Mononuclear cell (primary cell): ENCODE data around the gene GATA5. TPM values are rescaled to one million over a fixed set of nuclear protein-coding genes. Genes with fewer than 3 reads are reported as not detected.

Experiments used
- H3K27me3 ChIP-seq: 2 replicates; pipeline ENCODE4 v1.6.0; 2011; ENCODE audit warnings: low read length, control low read depth; ENCODE audit not compliant: insufficient read depth
- H3K4me1 ChIP-seq: 2 replicates; pipeline ENCODE4 v1.5.1; 2011; ENCODE audit warnings: mild to moderate bottlenecking, low read length, control low read depth; ENCODE audit not compliant: insufficient read depth
- H3K4me3 ChIP-seq: 2 replicates; pipeline ENCODE4 v1.5.1; 2011; ENCODE audit warnings: mild to moderate bottlenecking, low read length, moderate library complexity
- H3K9me3 ChIP-seq: 2 replicates; pipeline ENCODE4 v1.5.1; 2011; ENCODE audit warnings: low read depth, mild to moderate bottlenecking, control low read depth, low read length
- total RNA-seq: library from RNA; depleted of rRNA; stranded (reverse); fragments of >200 nt; gene quantifications from one replicate; pipeline ENCODE4 v1.2.3, GENCODE V29; 2012

Gene GATA5
- total RNA-seq, 1 donor = not detected

- Histone ChIP-seq H3K4me1 (no peaks in the 10 kb centered on the region), H3K9me3 (no peaks in the 10 kb centered on the region), H3K27me3 (peaks cover 25% of the 10 kb centered on the region), H3K4me3 (no peak overlapping the region)
Observed at GRCh38 chr20:62485701-62486089, 9.9 kb upstream of the GATA5 start.

- Histone ChIP-seq H3K4me1 (no peaks in the 10 kb centered on the region), H3K4me3 (no peak overlapping the region), H3K27me3 (peaks cover 25% of the 10 kb centered on the region), H3K9me3 (no peaks in the 10 kb centered on the region)
Observed at GRCh38 chr20:62485062-62485700, 9.4 kb upstream of the GATA5 start.

GRCh38 chr20:62484478-62484877 is 8.7 kb upstream of the GATA5 start:
- H3K4me1 ChIP-seq = no peaks in the 10 kb centered on the region
- H3K4me3 ChIP-seq = no peak overlapping the region
- H3K27me3 ChIP-seq = peaks cover 26% of the 10 kb centered on the region
- H3K9me3 ChIP-seq = no peaks in the 10 kb centered on the region

- Histone ChIP-seq H3K27me3 (peaks cover 32% of the 10 kb centered on the region), H3K9me3 (no peaks in the 10 kb centered on the region), H3K4me3 (no peak overlapping the region)
Observed at GRCh38 chr20:62483613-62484458, 8.0 kb upstream of the GATA5 start.

GRCh38 chr20:62482974-62483373 is 7.2 kb upstream of the GATA5 start:
- Histone ChIP-seq H3K27me3 (peaks cover 41% of the 10 kb centered on the region), H3K4me1 (no peaks in the 10 kb centered on the region), H3K9me3 (no peaks in the 10 kb centered on the region), H3K4me3 (no peak overlapping the region)

More at GRCh38 chr20:62483613-62484458, 8.0 kb upstream of the GATA5 start:
- no peaks in the 10 kb centered on the region for H3K4me1 ChIP-seq

GRCh38 chr20:62482146-62482809 is 6.5 kb upstream of the GATA5 start:
- Histone ChIP-seq H3K4me1 (no peaks in the 10 kb centered on the region), H3K4me3 (no peak overlapping the region), H3K9me3 (no peaks in the 10 kb centered on the region), H3K27me3 (peaks cover 47% of the 10 kb centered on the region)

GRCh38 chr20:62481425-62482145 is 5.8 kb upstream of the GATA5 start:
- Histone ChIP-seq H3K4me3 (no peak overlapping the region), H3K9me3 (no peaks in the 10 kb centered on the region), H3K27me3 (peaks cover 47% of the 10 kb centered on the region), H3K4me1 (peaks cover under 1% of the 10 kb centered on the region)

GRCh38 chr20:62480318-62480717 is 4.5 kb upstream of the GATA5 start:
- Histone ChIP-seq H3K9me3 (no peaks in the 10 kb centered on the region), H3K4me3 (no peak overlapping the region), H3K27me3 (peaks cover 51% of the 10 kb centered on the region), H3K4me1 (peaks cover 5% of the 10 kb centered on the region)

GRCh38 chr20:62479656-62480055 is 3.9 kb upstream of the GATA5 start:
- Histone ChIP-seq H3K9me3 (no peaks in the 10 kb centered on the region), H3K4me1 (peaks cover 5% of the 10 kb centered on the region), H3K4me3 (no peak overlapping the region), H3K27me3 (peaks cover 53% of the 10 kb centered on the region)

- no peaks in the 10 kb centered on the region for H3K9me3 ChIP-seq
- peaks cover 5% of the 10 kb centered on the region for H3K4me1 ChIP-seq
- H3K27me3 ChIP-seq = peaks cover 55% of the 10 kb centered on the region
- H3K4me3 ChIP-seq = no peak overlapping the region
Observed at GRCh38 chr20:62479156-62479555, 3.4 kb upstream of the GATA5 start.

- Histone ChIP-seq H3K4me3 (no peak overlapping the region), H3K27me3 (peaks cover 51% of the 10 kb centered on the region), H3K9me3 (no peaks in the 10 kb centered on the region), H3K4me1 (peaks cover 5% of the 10 kb centered on the region)
Observed at GRCh38 chr20:62477669-62478455, 2.1 kb upstream of the GATA5 start.

- no peaks in the 10 kb centered on the region for H3K9me3 ChIP-seq
- H3K27me3 ChIP-seq = peaks cover 45% of the 10 kb centered on the region
- H3K4me1 ChIP-seq = peaks cover 5% of the 10 kb centered on the region
- no peak overlapping the region for H3K4me3 ChIP-seq
Observed at GRCh38 chr20:62476056-62476838, 452 bp upstream of the GATA5 start.

GRCh38 chr20:62475027-62475771 is 596 bp downstream of the GATA5 start:
- H3K4me3 ChIP-seq = no peak overlapping the region
- H3K27me3 ChIP-seq = peaks cover 45% of the 10 kb centered on the region
- no peaks in the 10 kb centered on the region for H3K9me3 ChIP-seq
- H3K4me1 ChIP-seq = peaks cover 5% of the 10 kb centered on the region
